ENCODE data around the gene XPOT. TPM values are rescaled to one million over a fixed set of nuclear protein-coding genes. Genes with fewer than 3 reads are reported as not detected.

The XPOT gene
- total and polyA plus RNA-seq, 2 donors (not counting 1 experiment from before 2014, with no cell fraction given), result 11.7 to 48.8 TPM

GRCh38 chr12:64494998-64495729 is 91.0 kb downstream of the XPOT start:
- Histone ChIP-seq H3K4me1 (ENCODE audit: control insufficient read depth in 2 of 2, insufficient read depth in 2 of 2, low read length in 2 of 2) (no peaks in the 10 kb centered on the region), H3K4me2 (replicated peaks; ENCODE audit: low read depth, low read length, poor library complexity, severe bottlenecking) (no peak overlapping the region), H2AFZ (ENCODE audit: insufficient read depth, low read depth, low read length, poor library complexity, severe bottlenecking) (no peak overlapping the region), H3K36me3 (replicated peaks in 1 of 2; ENCODE audit: control extremely low read depth in 1 of 2, control insufficient read depth in 1 of 2, extremely low read depth in 1 of 2, insufficient read depth in 2 of 2, low read length in 1 of 2) (peaks cover 11 to 63% of the 10 kb centered on the region in 2 experiments), H3K27ac (ENCODE audit: low read length in 2 of 2) (no peak overlapping the region), H3K9ac (ENCODE audit: low read length) (no peak overlapping the region), H3K79me2 (ENCODE audit: control insufficient read depth, insufficient read depth, low read length) (no peaks in the 10 kb centered on the region), H3K9me3 (ENCODE audit: control extremely low read depth in 1 of 3, control insufficient read depth in 2 of 3, insufficient read depth in 1 of 3, low read length in 2 of 3) (no peaks in the 10 kb centered on the region), H3K4me3 (ENCODE audit: control extremely low read depth in 1 of 5, extremely low read depth in 1 of 5, insufficient read depth in 1 of 5, low read depth in 2 of 5, low read length in 4 of 5) (no peak overlapping the region), H4K20me1 (ENCODE audit: control insufficient read depth, insufficient read depth, low read length, poor library complexity, severe bottlenecking) (no peaks in the 10 kb centered on the region), H3K27me3 (replicated peaks in 1 of 4; ENCODE audit: control extremely low read depth in 1 of 4, control insufficient read depth in 3 of 4, insufficient read depth in 4 of 4, low read length in 3 of 4) (no peaks in the 10 kb centered on the region)
- Mint-ChIP-seq H3K4me3 (no peak overlapping the region), H3K4me1 (no peaks in the 10 kb centered on the region), H3K9me3 (ENCODE audit: insufficient read depth) (no peaks in the 10 kb centered on the region), H3K27ac (no peak overlapping the region), H3K27me3 (no peaks in the 10 kb centered on the region)
- WGBS (ENCODE audit: insufficient coverage), result 100% methylated on average over 2 of the region's 5 CpGs
- intact Hi-C loops (cut with micrococcal nuclease), result no loop called here
- DNase-seq (no peak), ATAC-seq (ENCODE audit: low read depth) (no peak)
- CTCF ChIA-PET, result interaction anchor here (0.6 to 0.7 kb wide), 2 partner anchors 19 to 203 kb away, joined by 3 read pairs; no protein-coding TSS in a partner anchor
- TF ChIP-seq CTCF (IDR thresholded peaks at IDR 0.05), result no peak
- no peak for TF ChIP-seq EZH2 (IDR thresholded peaks at IDR 0.05; ENCODE audit: borderline replicate concordance, insufficient read depth, low read depth, low read length, poor library complexity, severe bottlenecking)
- POLR2A ChIA-PET, result no interaction called here

- ChIA-PET CTCF (no interaction called here), POLR2A (no interaction called here)
- no peak overlapping the region for H3K27ac Mint-ChIP-seq
- Histone ChIP-seq H4K20me1 (ENCODE audit: control insufficient read depth, insufficient read depth, low read length, poor library complexity, severe bottlenecking) (no peaks in the 10 kb centered on the region), H3K9me3 (ENCODE audit: control extremely low read depth in 1 of 3, control insufficient read depth in 2 of 3, insufficient read depth in 1 of 3, low read length in 2 of 3) (no peaks in the 10 kb centered on the region), H3K27ac (ENCODE audit: low read length in 2 of 2) (no peak overlapping the region), H3K36me3 (replicated peaks in 1 of 2; ENCODE audit: control extremely low read depth in 1 of 2, control insufficient read depth in 1 of 2, extremely low read depth in 1 of 2, insufficient read depth in 2 of 2, low read length in 1 of 2) (peaks cover 9 to 62% of the 10 kb centered on the region in 2 experiments), H2AFZ (ENCODE audit: insufficient read depth, low read depth, low read length, poor library complexity, severe bottlenecking) (no peak overlapping the region), H3K4me3 (ENCODE audit: control extremely low read depth in 1 of 5, extremely low read depth in 1 of 5, insufficient read depth in 1 of 5, low read depth in 2 of 5, low read length in 4 of 5) (no peak overlapping the region), H3K4me1 (ENCODE audit: control insufficient read depth in 2 of 2, insufficient read depth in 2 of 2, low read length in 2 of 2) (no peaks in the 10 kb centered on the region), H3K4me2 (replicated peaks; ENCODE audit: low read depth, low read length, poor library complexity, severe bottlenecking) (no peak overlapping the region), H3K9ac (ENCODE audit: low read length) (no peak overlapping the region), H3K27me3 (replicated peaks in 1 of 4; ENCODE audit: control extremely low read depth in 1 of 4, control insufficient read depth in 3 of 4, insufficient read depth in 4 of 4, low read length in 3 of 4) (no peaks in the 10 kb centered on the region), H3K79me2 (ENCODE audit: control insufficient read depth, insufficient read depth, low read length) (no peaks in the 10 kb centered on the region)
- TF ChIP-seq EZH2 (IDR thresholded peaks at IDR 0.05; ENCODE audit: borderline replicate concordance, insufficient read depth, low read depth, low read length, poor library complexity, severe bottlenecking) (no peak), CTCF (IDR thresholded peaks at IDR 0.05) (no peak)
- no peaks in the 10 kb centered on the region for H3K9me3 Mint-ChIP-seq (ENCODE audit: insufficient read depth)
- DNase-seq (no peak), ATAC-seq (ENCODE audit: low read depth) (no peak)
- no peak overlapping the region for H3K4me3 Mint-ChIP-seq
- H3K27me3 Mint-ChIP-seq, result no peaks in the 10 kb centered on the region
- H3K4me1 Mint-ChIP-seq, result no peaks in the 10 kb centered on the region
- no CpG with 5 or more reads among the region's 2 CpGs for WGBS (ENCODE audit: insufficient coverage)
- intact Hi-C loops (cut with micrococcal nuclease), result no loop called here
Measured at GRCh38 chr12:64496839-64497400, 92.7 kb downstream of the XPOT start.

All from B cell (primary cell).